ENCODE results near the gene SEZ6L2. TPM values are rescaled to one million over a fixed set of nuclear protein-coding genes. Genes with fewer than 3 reads are reported as not detected.
"Not testable (repeated sequence)": the region's sequence is repeated elsewhere in the genome, so short reads cannot be mapped to it uniquely, and the experiment has no call there.

The SEZ6L2 gene
- total RNA-seq, 1 experiment from 2014 or later = 4.9 TPM

GRCh38 chr16:29857133-29857760 is 42.1 kb downstream of the SEZ6L2 start:
- peak; percentile 89 for DNase-seq (ENCODE audit: low read depth)

DNA sequence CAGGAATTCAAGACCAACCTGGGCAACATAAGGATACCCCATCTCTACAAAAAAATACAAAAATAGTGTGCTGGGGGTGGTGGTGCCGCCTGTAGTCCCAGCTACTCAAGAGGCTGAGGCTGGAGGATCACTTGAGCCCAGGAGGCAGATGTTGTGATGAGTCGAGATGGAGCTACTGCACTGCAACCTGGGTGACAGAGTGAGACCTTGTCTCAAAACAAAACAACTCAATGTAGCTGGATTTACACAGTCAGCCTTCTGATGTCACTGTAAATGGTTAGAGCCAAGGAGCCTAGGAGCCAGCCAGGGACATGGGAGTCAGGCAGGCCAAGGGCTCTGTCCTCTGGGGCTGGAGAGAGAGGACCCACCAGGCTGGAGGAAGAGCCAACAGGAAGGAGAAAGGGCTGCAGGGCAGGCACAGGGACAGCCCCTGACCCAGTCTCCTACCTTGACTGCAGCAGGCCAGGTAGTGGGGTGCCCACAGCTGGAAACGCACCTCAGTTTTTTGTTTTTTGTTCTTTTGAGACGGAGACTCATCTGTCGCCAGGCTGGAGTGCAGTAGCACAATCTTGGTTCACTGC is 44.7 kb downstream of the SEZ6L2 start:
- no peak for DNase-seq (ENCODE audit: low read depth)

- peak; percentile 41 for DNase-seq (ENCODE audit: low read depth)
Observed at GRCh38 chr16:29852654-29853053, 46.7 kb downstream of the SEZ6L2 start.

- DNase-seq (ENCODE audit: low read depth) = no peak
Observed at GRCh38 chr16:29850998-29851397, 48.4 kb downstream of the SEZ6L2 start.

- DNase-seq (ENCODE audit: low read depth) = no peak
Observed at GRCh38 chr16:29849505-29849904, 49.8 kb downstream of the SEZ6L2 start.

GRCh38 chr16:29848420-29849297 is 50.7 kb downstream of the SEZ6L2 start:
- peak; percentile 60 for DNase-seq (ENCODE audit: low read depth)

DNA sequence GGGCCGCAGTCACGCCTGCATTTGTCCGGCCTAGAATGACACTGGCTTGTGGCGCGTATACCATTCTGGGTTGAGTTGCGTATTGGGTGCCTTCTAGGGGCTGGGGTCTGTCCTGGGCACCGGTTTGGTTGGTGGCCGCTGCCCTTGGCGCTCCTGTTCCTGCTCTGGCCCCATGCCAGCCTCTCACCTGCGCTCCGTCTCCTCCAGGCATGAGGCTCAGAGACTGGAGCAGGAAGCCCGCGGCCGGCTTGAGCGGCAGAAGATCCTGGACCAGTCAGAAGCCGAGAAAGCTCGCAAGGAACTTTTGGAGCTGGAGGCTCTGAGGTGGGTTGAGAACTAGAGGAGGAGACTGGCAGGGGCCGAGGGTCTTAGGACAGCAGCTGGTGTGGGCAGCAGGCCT is 53.7 kb downstream of the SEZ6L2 start:
- no peak for DNase-seq (ENCODE audit: low read depth)

DNA sequence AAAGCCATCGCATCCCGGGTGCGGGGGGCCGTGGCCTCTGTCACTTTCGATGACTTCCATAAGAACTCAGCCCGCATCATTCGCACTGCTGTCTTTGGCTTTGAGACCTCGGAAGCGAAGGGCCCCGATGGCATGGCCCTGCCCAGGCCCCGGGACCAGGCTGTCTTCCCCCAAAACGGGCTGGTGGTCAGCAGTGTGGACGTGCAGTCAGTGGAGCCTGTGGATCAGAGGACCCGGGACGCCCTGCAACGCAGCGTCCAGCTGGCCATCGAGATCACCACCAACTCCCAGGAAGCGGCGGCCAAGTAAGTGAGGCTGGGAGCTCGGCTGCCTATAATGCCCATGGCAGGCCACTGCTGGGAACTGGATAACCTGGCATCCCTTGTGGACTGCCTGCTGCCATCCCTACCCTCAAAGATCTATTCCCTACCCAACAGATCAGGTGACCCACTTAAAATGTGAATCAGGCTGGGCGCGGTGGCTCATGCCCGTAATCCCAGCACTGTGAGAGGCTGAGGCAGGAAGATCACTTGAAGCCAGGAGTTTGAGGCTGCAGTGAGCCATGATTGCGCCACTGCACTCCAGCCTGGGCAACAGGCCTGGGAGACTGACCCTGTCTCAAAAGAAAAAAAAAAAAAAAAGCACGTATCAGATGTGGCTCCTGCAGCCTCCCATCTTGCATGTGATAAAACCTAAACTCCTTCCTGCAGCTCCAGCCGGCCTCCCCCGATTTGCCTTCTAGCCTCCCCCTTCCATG is 54.6 kb downstream of the SEZ6L2 start:
- DNase-seq (ENCODE audit: low read depth) = no peak

DNA sequence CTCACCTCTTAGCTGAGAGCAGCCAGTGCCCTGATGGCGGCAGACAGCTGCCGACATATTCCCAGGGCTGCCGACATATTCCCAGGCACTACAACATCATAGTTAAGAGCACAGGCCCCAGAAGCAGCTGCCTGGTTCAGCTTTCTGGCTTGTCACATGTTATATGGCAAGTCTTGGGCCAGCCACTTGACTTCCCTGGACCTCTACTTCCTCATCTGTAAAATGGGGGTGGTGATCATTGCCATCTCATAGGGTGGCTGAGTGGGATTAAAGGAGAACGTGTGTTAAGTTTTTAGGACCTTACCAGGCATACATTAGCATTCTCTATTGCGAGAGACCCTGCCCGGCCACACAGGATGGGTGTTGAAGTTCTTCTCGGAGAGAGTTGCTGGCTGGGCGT is 55.4 kb downstream of the SEZ6L2 start:
- no peak for DNase-seq (ENCODE audit: low read depth)

DNA sequence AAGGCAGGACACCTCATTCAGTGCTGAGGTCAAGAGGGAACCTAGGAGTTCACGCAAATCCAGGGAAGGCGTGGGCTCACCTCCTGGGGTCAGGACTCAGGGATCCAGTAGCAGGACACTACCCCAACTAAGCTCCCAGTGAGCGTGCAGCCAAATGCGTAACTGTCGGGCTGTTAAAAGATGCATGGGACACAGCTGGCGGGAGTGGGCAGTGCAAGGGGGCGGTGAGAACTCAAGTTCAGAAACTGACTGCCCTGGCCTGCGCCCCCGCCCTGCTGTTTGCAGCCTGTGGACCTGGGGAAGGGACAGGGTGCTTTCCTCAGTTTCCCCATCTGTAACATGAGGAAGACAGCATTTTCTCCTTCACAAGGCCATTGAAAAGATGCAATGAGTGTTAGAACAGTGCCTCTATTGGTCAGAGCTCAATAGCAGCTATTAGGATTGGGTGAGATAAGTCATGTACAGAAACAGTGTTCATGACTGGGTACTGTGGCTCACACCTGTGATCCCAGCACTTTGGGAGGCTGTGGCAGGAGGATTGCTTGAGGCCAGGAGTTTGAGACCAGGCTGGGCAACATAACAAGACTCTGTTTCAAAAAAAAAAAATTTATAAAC is 56.5 kb downstream of the SEZ6L2 start:
- no peak for DNase-seq (ENCODE audit: low read depth)

- DNase-seq (ENCODE audit: low read depth) = no peak
Observed at GRCh38 chr16:29841631-29842030, 57.7 kb downstream of the SEZ6L2 start.

DNA sequence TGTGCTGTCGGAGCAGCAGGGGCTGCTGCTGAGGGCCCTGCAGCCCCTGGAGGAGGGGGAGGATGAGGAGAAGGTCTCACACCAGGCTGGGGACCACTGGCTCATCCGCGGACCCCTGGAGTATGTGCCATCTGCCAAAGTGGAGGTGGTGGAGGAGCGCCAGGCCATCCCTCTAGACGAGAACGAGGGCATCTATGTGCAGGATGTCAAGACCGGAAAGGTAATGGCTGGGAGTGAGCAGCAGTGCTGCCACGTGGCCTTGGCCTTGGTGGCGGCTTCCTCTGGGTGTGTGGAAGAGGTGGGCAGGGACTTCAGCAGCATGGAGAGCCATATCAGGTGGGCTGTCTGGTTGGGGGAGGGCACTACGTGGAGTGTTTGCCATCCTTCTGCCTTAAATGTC is 59.1 kb downstream of the SEZ6L2 start:
- DNase-seq (ENCODE audit: low read depth) = no peak

GRCh38 chr16:29839822-29840221 is 59.5 kb downstream of the SEZ6L2 start:
- DNase-seq (ENCODE audit: low read depth) = no peak

DNA sequence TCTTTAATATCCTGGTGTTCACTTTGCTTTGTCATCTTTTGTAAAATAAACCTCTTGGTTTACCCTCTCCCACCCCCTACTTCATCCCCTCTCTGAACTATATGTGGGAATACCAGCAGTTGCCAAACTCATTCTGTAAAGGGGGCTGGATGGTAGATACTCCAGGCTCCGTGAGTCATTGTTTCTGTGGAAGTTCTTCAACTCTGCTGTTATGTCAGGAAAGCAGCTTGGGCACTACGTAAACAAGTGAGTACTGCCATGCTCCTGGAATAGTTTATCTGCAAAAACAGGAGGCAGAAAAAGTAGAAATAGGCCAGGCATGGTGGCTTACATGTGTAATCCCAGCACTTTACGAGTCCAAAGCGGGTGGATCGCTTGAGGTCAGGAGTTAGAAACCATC is 61.5 kb downstream of the SEZ6L2 start:
- DNase-seq (ENCODE audit: low read depth) = no peak

DNA sequence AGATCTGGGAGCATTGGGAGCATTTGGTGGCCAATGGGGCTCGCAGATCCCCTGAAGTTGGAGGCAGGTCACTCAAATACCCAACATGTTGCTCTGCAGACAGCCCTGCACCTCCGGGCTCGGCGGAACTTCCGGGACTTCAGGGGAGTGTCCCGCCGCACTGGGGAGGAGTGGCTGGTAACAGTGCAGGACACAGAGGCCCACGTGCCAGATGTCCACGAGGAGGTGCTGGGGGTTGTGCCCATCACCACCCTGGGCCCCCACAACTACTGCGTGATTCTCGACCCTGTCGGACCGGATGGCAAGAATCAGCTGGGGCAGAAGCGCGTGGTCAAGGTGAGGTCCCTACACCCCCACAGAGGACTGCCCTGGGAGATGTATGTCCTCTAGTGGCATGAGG is 62.7 kb downstream of the SEZ6L2 start:
- DNase-seq (ENCODE audit: low read depth) = no peak

GRCh38 chr16:29835926-29836325 is 63.4 kb downstream of the SEZ6L2 start:
- no peak for DNase-seq (ENCODE audit: low read depth)

- DNase-seq (ENCODE audit: low read depth) = no peak
Observed at GRCh38 chr16:29834079-29834478, 65.3 kb downstream of the SEZ6L2 start.

- not testable (repeated sequence) for DNase-seq (ENCODE audit: low read depth)
Observed at GRCh38 chr16:29833219-29833618, 66.1 kb downstream of the SEZ6L2 start.

- no peak for DNase-seq (ENCODE audit: low read depth)
Observed at GRCh38 chr16:29831490-29831889, 67.9 kb downstream of the SEZ6L2 start.

DNA sequence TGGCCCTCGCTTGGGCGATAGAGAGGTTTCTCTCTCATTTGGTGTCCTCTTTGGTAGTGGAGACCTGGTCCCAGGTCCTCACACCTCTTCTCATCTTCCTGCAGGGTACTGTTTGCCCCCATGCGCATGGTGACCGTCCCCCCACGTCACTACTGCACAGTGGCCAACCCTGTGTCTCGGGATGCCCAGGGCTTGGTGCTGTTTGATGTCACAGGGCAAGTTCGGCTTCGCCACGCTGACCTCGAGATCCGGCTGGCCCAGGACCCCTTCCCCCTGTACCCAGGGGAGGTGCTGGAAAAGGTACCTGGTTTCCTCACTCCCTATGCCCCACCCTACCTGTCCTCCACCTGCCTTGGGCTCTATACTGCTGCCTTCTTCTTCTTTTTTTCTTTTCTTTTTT is 68.6 kb downstream of the SEZ6L2 start:
- no peak for DNase-seq (ENCODE audit: low read depth)

DNA sequence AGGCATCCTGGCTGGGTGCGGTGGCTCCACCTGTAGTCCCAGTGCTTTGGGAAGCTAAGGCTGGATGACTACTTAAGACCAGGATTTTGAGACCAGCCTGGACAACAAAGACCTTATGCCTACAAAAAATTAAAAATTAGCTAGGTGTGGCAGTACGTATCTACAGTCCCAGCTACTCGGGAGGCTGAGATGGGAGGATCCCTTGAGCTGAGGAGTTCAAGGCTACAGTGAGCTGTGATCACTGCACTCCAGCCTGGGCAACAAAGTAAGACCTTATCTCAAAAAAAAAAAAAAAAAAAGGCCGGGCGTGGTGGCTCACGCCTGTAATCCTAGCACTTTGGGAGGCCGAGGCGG is 73.0 kb downstream of the SEZ6L2 start:
- DNase-seq (ENCODE audit: low read depth) = no peak

All from RPMI7951 (cell line).